CD14-positive monocyte (primary cell): ENCODE data around the gene PIWIL4. TPM values are rescaled to one million over a fixed set of nuclear protein-coding genes. Genes with fewer than 3 reads are reported as not detected.

Experiments used
- DNase-seq, 3 donors: peaks; one replicate each; pipeline ENCODE4 v3.0.0-alpha.2; 2011 to 2022
- H2AFZ ChIP-seq: 2 replicates; pipeline ENCODE4 v1.6.0; 2012; ENCODE audit warnings: mild to moderate bottlenecking, low read depth, low read length, inconsistent platforms; ENCODE audit not compliant: insufficient read depth, poor library complexity, severe bottlenecking
- H3K27ac ChIP-seq, 2 donors: 1 replicate in 1 of 2; 2 replicates in 1 of 2; pipeline ENCODE4 v1.5.1; 2012 to 2013; ENCODE audit warnings: low read length in 2 of 2, control low read depth in 1 of 2, inconsistent platforms in 1 of 2, low read depth in 1 of 2, mild to moderate bottlenecking in 1 of 2
- H3K27me3 ChIP-seq, 2 donors: one replicate each; pipeline versions ENCODE4 v1.6.0 to v1.6.1; 2011 to 2013; ENCODE audit warnings: low read length in 2 of 2; ENCODE audit not compliant: control insufficient read depth in 2 of 2, insufficient read depth in 2 of 2
- H3K36me3 ChIP-seq, 2 donors: replicated peaks in 1 of 2; 1 replicate in 1 of 2; 2 replicates in 1 of 2; pipeline versions ENCODE4 v1.5.1 to v1.6.1; 2012 to 2013; ENCODE audit warnings: low read length in 2 of 2, control low read depth in 1 of 2, inconsistent platforms in 1 of 2, mild to moderate bottlenecking in 1 of 2; ENCODE audit not compliant: insufficient read depth in 2 of 2, control insufficient read depth in 1 of 2
- H3K4me1 ChIP-seq, 2 donors: 1 replicate in 1 of 2; 2 replicates in 1 of 2; pipeline versions ENCODE4 v1.5.1 to v1.6.1; 2012 to 2013; ENCODE audit warnings: low read length in 2 of 2, control low read depth in 1 of 2, inconsistent platforms in 1 of 2, mild to moderate bottlenecking in 1 of 2, moderate library complexity in 1 of 2; ENCODE audit not compliant: insufficient read depth in 2 of 2, control insufficient read depth in 1 of 2
- H3K4me2 ChIP-seq: replicated peaks from 2 replicates; pipeline ENCODE3; 2012; ENCODE audit warnings: low read length, moderate library complexity, mild to moderate bottlenecking; ENCODE audit not compliant: poor library complexity, severe bottlenecking; ENCODE audit errors: extremely low read depth
- H3K4me3 ChIP-seq, 3 experiments: fragments of 200-600 bp in 1 of 3; sonication (generic) in 1 of 3; replicated peaks in 1 of 3; 1 replicate in 2 of 3; 2 replicates in 1 of 3; pipeline ENCODE4 v1.5.1; 2011 to 2013; ENCODE audit warnings: low read length in 3 of 3, mild to moderate bottlenecking in 3 of 3, control low read depth in 2 of 3, low read depth in 2 of 3, inconsistent platforms in 1 of 3, moderate library complexity in 1 of 3
- H3K79me2 ChIP-seq: 2 replicates; pipeline ENCODE4 v1.6.0; 2012; ENCODE audit warnings: mild to moderate bottlenecking, control low read depth, inconsistent platforms, low read length, moderate library complexity; ENCODE audit not compliant: insufficient read depth
- H3K9ac ChIP-seq: 2 replicates; pipeline ENCODE4 v1.6.0; 2017; ENCODE audit warnings: low read length, mild to moderate bottlenecking; ENCODE audit not compliant: insufficient read depth, poor library complexity, severe bottlenecking
- H3K9me3 ChIP-seq, 2 donors: replicated peaks in 1 of 2; 1 replicate in 1 of 2; 2 replicates in 1 of 2; pipeline versions ENCODE4 v1.5.1 to v1.6.1; 2012 to 2013; ENCODE audit warnings: low read length in 2 of 2, control low read depth in 1 of 2; ENCODE audit not compliant: control insufficient read depth in 1 of 2, insufficient read depth in 1 of 2
- H4K20me1 ChIP-seq: 2 replicates; pipeline ENCODE4 v1.6.0; 2012; ENCODE audit warnings: mild to moderate bottlenecking, low read length, control low read depth, moderate library complexity; ENCODE audit not compliant: insufficient read depth
- H3K27ac Mint-ChIP-seq, 7 donors: one replicate each; pipeline ENCODE4 v1.8.0; 2020; ENCODE audit warnings: mild to moderate bottlenecking in 7 of 7, mixed read lengths in 7 of 7, moderate library complexity in 6 of 7, inconsistent platforms in 2 of 7
- H3K27me3 Mint-ChIP-seq, 3 donors: one replicate each; pipeline ENCODE4 v1.8.0; 2021 to 2022; ENCODE audit warnings: low read depth in 3 of 3, mild to moderate bottlenecking in 3 of 3, mixed read lengths in 3 of 3, moderate library complexity in 3 of 3, inconsistent platforms in 1 of 3
- H3K36me3 Mint-ChIP-seq, 2 donors: one replicate each; pipeline ENCODE4 v1.8.0; 2020; ENCODE audit warnings: mixed read lengths in 2 of 2, inconsistent platforms in 1 of 2, mild to moderate bottlenecking in 1 of 2
- H3K4me1 Mint-ChIP-seq: one replicate; pipeline ENCODE4 v1.8.0; 2020; ENCODE audit warnings: mild to moderate bottlenecking, mixed read lengths
- H3K4me3 Mint-ChIP-seq, 2 donors: one replicate each; pipeline ENCODE4 v1.8.0; 2020; ENCODE audit warnings: mild to moderate bottlenecking in 2 of 2, mixed read lengths in 2 of 2, moderate library complexity in 1 of 2
- H3K9me3 Mint-ChIP-seq, 7 donors: one replicate each; pipeline ENCODE4 v1.8.0; 2020 to 2022; ENCODE audit warnings: mixed read lengths in 7 of 7, mild to moderate bottlenecking in 6 of 7, moderate library complexity in 6 of 7, inconsistent platforms in 2 of 7
- WGBS: methylation state at CpG from one replicate; pipeline ENCODE4 v1.1.5; 2013; ENCODE audit warnings: missing lambda C conversion rate; ENCODE audit not compliant: insufficient coverage; 5-methylcytosine and 5-hydroxymethylcytosine counted together
- intact Hi-C, 2 donors: fragments of 100-400 bp; cut with micrococcal nuclease; formaldehyde crosslinking; loops; one replicate each; pipeline versions ENCODE4 v1.15.0 to v1.15.1; 2023
- polyA plus RNA-seq, 3 donors: library from polyadenylated mRNA; depleted of rRNA in 1 of 3; unstranded in 2 of 3; stranded (reverse) in 1 of 3; fragments of 300-500 nt in 2 of 3; fragments of >200 nt in 1 of 3; fragmentation: Illumina TruSeq in 2 of 3; gene quantifications; 1 replicate in 2 of 3; 2 replicates in 1 of 3; pipeline ENCODE4 v1.2.3, GENCODE V29; 2012 to 2021
- TF ChIP-seq, protein P1 (sequence below): fragments of 200-600 bp; IDR thresholded peaks from one replicate; pipeline ENCODE4 v1.8.0; 2022; ENCODE audit warnings: antibody characterized with exemption, mild to moderate bottlenecking

Gene PIWIL4
- polyA plus RNA-seq, 3 donors = 0.98 to 14.2 (median 1.1) TPM

DNA sequence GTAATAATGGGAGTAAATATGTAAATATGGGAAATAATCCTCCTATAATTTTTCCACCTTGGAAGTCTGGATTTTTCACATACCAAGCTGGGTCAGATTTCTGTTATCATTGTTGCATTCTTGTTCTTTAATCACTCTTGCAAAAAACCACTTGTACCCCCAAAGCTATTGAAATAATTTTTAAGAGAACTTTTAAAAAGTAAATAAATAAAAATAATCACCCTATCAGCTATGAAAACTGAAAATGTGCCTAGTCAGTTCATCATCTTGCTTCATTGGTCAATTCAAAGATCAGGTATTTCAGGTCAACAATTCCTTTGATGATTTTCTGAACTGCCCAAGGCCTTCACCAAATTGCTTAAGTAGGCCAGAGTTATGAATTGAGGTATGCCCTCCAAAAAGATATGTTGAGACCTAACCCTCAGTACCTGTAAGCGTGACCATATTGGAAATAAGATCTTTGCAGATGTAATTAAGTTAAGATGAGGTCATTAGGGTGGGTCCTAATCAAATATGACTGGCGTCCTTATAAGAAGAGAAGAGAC lies 95.8 kb downstream of the PIWIL4 start:
- H2AFZ ChIP-seq = no peak overlapping the region
- no peak overlapping the region for H3K4me2 ChIP-seq
- Mint-ChIP-seq H3K27me3 (peaks cover 0 to 9% (median 4%) of the 10 kb centered on the region in 3 donors), H3K36me3 (no peaks in the 10 kb centered on the region), H3K4me1 (peaks cover 3% of the 10 kb centered on the region), H3K27ac (no peak overlapping the region), H3K4me3 (no peak overlapping the region), H3K9me3 (peaks cover 0 to 2% (median 0%) of the 10 kb centered on the region in 7 donors)
- TF ChIP-seq, protein P1, sequence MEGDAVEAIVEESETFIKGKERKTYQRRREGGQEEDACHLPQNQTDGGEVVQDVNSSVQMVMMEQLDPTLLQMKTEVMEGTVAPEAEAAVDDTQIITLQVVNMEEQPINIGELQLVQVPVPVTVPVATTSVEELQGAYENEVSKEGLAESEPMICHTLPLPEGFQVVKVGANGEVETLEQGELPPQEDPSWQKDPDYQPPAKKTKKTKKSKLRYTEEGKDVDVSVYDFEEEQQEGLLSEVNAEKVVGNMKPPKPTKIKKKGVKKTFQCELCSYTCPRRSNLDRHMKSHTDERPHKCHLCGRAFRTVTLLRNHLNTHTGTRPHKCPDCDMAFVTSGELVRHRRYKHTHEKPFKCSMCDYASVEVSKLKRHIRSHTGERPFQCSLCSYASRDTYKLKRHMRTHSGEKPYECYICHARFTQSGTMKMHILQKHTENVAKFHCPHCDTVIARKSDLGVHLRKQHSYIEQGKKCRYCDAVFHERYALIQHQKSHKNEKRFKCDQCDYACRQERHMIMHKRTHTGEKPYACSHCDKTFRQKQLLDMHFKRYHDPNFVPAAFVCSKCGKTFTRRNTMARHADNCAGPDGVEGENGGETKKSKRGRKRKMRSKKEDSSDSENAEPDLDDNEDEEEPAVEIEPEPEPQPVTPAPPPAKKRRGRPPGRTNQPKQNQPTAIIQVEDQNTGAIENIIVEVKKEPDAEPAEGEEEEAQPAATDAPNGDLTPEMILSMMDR = no peak
- no peak overlapping the region for H3K9ac ChIP-seq
- no peaks in the 10 kb centered on the region for H3K4me1 ChIP-seq
- H3K27ac ChIP-seq = no peak overlapping the region
- WGBS = 86% methylated on average over 1 of the region's 2 CpGs
- no peaks in the 10 kb centered on the region for H3K79me2 ChIP-seq
- no peak for DNase-seq
- H3K4me3 ChIP-seq = no peak overlapping the region
- H3K27me3 ChIP-seq = no peaks in the 10 kb centered on the region
- intact Hi-C loops = no loop called here
- no peaks in the 10 kb centered on the region for H3K36me3 ChIP-seq
- no peaks in the 10 kb centered on the region for H3K9me3 ChIP-seq
- H4K20me1 ChIP-seq = no peaks in the 10 kb centered on the region

DNA sequence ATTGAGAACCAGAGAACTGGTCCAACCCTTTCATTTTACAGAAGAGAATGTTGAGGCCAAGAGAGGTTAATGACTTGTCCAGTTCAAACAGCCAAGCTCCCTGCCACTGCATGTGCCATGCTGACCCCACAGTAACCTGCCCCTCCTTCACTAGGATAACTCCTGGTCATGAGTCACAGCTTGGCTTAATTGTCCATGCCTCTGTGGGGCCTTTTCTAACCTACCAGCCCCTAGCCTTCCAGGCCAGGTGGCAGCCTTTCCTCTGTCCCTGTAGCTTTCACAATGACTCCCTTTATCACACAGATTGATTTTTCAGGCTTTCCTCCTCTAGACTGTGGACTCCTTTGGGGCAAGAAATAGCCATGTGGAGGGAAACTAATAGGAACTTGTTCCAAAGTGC lies 97.2 kb downstream of the PIWIL4 start:
- no peak overlapping the region for H3K27ac ChIP-seq
- H3K9me3 ChIP-seq = no peaks in the 10 kb centered on the region
- Mint-ChIP-seq H3K4me1 (peaks cover 3% of the 10 kb centered on the region), H3K36me3 (no peaks in the 10 kb centered on the region), H3K4me3 (no peak overlapping the region), H3K27ac (no peak overlapping the region), H3K9me3 (peaks cover 0 to 2% (median 0%) of the 10 kb centered on the region in 7 donors), H3K27me3 (peaks cover 0 to 9% (median 2%) of the 10 kb centered on the region in 3 donors)
- H3K4me2 ChIP-seq = no peak overlapping the region
- H3K4me1 ChIP-seq = no peaks in the 10 kb centered on the region
- no peak overlapping the region for H3K9ac ChIP-seq
- no peaks in the 10 kb centered on the region for H3K27me3 ChIP-seq
- intact Hi-C loops = no loop called here
- H3K4me3 ChIP-seq = no peak overlapping the region
- TF ChIP-seq, protein P1 = no peak
- no peaks in the 10 kb centered on the region for H4K20me1 ChIP-seq
- H3K36me3 ChIP-seq = no peaks in the 10 kb centered on the region
- no peak for DNase-seq
- no peak overlapping the region for H2AFZ ChIP-seq
- no peaks in the 10 kb centered on the region for H3K79me2 ChIP-seq
